ENCODE data around the gene TMED1.
"Not testable (repeated sequence)": the region's sequence is repeated elsewhere in the genome, so short reads cannot be mapped to it uniquely, and the experiment has no call there.

The TMED1 gene

DNA sequence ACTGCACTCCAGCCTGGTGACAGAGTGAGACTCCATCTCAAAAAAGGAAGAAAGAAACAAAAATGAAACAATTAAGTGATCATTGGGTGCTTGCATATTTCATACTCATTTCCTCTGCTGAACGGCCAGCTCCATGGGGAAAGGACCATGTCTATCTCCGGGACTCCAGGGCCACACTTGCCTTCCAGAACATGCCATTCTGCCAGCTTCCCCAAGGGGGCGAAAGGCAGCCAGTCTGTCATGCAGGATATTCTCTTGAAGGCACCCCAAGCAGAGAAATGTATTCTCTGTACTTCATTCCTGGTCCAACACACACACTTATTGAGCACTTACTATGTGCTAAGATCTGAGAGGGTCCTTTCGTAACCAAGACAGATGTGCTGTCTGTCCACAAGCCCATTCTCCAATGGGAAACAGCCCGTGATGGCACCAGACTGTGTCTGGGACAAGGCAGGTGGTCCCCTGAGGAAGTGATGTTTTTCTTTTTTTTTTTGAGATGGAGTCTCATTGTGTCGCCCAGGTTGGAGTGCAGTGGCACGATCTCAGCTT, 25.2 kb upstream of the TMED1 start:
- DNase-seq: no peak

DNA sequence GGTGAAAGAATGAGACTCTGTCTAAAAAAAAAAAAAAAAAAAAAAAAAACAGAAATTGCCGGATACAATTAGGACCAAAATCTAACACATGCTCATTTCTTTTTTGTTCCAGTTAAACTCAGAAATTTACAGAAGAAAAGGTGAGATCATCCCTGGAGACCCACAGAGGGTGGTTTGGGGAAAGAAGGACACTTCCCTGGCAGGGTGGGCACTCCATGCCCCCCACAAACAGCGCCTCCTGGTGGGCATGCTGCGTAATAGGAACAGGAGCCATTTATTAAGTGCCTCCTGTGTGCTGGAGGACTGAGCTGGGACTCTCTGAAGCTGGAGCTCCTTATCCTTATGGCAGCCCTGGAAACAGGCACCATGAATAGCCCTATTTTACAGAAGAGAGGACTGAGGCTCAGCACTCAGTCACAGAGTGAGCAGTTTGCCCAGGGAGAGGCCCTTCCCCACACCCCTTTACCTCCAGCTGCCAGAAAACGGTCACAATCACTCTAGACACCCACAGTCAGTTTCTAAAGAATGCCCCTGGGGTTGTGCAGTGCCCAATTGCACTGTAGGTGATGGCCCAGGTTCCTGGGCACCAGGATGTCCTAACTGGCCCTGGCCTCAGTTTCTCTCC, 22.3 kb upstream of the TMED1 start:
- peak; percentile 31 for DNase-seq

DNA sequence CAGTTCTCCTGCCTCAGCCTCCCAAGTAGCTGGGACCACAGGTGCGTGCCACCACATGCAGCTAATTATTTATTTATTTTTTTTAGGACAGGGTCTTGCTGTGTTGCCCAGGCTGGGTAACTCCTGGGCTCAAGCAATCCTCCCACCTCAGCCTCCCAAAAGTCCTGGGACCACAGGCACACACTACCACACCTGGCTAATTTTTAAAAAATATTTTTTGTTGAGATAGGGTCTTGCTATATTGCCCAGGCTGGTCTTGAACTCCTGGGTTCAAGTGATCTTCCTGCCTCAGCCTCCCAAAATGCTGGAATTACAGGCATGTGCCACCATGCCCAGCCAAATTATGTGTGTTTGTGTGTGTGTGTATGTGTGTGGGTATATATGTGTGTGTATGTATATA, 20.9 kb upstream of the TMED1 start:
- DNase-seq: not testable (repeated sequence)

DNA sequence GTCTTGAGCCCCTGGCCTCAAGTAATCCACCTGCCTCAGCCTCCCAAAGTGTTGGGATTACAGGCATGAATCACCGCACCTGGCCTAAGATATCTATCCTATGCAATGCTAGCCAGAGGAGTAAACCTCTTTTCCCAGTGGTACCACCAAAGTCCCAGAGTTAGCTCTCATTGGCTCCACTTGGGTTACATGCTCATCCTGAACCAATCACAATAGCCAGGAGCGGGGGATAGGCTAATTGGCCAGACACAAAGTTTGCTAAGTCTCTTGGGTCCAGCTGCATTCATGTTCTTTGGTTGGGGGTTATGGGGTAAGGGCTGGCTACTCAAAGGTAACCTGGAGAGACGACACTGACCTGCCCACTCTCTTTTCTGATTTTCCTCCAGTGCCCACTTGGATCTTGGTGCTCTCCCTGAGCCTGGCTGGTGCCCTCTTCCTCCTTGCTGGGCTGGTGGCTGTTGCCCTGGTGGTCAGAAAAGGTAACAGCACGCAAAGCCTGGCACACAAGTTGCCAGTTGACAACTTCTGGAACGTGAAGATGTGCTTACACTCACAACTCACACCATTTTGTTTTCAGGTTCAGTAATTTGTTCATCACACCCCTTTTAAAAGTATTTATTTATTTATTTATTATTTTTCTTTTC, 20.0 kb upstream of the TMED1 start:
- DNase-seq: no peak

DNA sequence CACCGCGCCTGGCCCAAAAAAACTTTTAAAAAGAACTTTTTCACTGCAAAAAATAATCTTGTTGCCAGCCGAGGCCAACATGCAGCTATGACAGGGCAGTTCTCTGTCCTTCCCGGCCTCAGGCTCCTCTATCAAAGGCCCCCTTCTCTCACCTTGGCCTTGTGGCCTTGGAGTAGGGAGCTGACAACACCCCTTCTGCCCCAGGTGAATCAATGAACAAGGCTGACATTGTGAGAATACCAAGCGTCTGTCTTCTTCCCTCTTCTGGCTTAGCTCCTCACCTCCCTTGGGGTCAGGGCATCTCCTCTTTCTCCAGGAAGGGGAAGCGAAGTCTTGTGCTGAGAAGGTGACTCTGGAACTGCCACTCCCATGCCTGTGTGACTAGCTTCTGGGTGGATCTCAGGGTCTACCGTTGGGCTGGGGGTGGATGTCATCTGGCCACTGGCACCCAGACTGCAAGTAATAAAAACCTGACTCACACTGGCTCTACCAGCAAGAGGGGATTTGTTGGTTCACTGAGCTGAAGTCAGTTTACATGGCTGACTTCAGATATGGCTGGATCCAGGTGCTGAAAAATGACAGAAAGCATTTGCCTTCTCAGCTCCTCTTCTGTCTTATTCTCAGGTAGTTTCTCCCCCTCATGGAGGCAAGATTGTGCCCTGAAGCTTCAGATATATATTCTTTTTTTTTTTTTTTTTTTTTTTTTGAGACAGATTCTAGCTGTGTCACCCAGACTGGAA, 18.5 kb upstream of the TMED1 start:
- no peak for DNase-seq

DNA sequence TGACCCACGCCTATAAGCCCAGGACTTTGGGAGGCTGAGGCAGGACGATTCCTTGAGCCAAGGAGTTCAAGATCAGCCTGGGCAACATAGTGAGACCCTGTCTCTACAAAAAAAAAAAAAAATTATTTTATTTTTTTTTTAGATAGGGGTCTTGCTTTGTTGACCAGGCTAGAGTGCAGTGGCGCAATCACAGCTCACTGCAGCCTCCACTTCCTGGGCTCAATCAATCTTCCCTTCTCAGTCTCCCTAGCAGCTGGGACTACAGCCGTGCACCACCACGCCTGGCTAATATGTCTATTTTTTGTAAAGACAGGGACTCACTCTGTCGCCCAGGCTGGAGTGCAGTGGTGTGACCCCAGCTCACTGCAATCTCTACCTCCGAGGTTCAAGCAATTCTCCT, 16.9 kb upstream of the TMED1 start:
- DNase-seq: no peak

DNA sequence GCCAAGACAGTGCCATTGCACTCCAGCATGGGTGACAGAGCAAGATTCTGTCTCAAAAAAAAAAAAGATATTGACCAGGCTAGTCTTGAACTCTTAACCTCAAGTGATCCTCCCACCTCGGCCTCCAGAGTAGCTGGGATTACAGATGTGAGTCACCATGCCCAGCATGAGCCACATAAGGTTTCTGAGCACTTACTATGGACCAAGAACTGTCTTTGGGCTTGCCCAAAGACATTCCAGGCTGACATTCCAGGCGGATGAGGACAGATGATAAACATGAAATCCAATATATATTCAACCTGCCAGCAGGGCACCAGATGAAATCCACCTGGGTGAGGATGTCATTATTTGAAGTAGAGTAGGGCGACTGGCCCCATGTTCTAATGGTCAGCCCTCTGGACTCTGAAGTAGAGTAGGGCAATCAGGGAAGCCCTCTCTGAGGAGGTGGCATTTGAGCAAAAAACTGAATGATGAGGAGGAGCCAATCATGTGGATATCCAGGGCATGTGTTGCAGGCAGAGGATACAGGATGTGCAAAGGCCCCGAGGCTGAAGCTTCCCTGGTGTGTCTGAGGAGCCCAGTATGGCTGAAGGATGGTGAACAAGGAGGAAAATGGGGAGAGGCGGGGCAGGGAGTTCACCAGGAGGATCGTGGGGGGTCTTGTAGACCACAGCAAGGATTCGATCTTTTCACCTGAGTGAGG, 16.2 kb upstream of the TMED1 start:
- no peak for DNase-seq

DNA sequence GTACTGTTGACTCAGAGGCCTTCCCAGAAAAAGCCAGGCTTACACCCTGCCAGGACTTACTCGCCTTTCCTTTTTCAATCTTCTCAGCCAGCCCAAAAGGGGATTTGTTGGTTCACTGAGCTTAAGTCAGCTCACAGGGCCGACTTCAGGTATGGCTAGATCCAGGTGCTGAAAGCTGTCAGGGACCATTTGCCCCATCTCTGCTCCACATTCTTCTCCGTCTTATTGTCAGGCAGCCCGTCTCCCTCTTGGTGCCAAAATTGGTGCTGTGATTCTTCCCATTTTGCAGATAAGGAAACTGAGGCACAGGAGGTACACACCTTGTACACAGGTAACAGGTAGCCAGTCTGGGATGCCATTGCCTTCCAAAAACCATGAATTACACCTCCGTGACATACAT, 14.6 kb upstream of the TMED1 start:
- no peak for DNase-seq

DNA sequence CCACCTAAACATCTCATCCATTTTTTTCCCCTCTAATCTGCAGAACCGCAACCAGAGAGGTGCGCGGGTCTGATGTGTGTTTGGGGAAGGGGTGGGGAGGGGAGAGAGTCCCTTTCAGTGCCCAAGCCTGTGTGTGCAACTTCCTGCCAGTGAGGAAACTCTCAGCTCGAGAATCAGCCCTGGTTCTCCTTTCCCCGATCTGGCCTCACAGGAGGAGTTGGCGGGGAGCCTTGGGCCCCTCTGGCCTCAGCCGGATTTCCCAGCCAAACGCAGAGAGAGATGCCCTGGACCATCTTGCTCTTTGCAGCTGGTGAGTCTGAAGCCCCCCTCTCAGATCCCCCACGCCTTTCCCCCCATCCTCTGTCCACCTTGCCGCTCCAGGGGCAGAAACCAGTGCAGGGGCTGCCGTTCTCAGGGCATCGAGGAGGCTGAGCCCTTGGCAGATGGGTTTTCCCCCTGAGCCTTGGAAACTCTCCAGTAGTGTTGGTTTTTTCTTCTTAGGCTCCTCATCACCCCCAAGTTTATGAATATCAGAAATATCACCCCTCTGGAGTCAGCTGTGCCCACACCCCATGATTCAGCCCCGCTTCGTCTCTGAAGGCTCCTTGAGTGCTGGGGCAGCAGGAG, 12.3 kb upstream of the TMED1 start, which contains the start of gene C19orf38:
Gene C19orf38 (plus strand): TSS at position 186 of the 627 bp plus-strand sequence. CDS start 94 bp downstream, at position 280.
- DNase-seq: no peak

DNA sequence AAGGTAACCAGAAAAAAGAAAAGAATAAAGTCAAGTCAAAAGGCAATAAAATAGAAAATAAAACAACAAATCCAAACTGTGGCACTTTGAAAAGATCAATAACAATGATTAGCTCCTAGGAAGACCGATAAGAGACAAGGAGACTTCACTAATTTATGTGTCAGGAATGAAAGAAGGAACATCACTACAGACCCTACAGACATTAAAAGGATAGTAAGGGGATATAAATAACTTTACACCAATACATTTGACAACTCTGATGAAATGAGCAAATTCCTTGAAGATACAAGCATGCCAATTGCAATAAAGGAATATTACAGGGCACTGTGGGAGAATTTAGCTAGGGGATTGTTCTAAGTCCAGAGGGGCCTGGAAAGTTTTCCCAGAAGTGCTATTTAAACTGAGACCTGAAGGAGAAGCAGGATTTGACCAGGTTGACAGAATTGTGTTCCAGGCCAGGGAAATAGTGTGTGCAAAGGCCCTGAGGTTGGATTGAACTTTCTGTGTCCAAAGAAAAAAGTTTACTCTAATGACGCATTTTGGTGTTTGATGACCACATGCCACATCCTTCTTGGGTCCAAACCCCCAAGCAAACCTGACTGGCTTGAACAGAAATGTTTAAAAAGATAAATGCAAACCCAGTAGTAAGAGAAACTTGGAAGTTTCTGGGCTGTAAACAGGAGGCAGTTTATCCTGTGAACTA, 10.6 kb upstream of the TMED1 start:
- no peak for DNase-seq

DNA sequence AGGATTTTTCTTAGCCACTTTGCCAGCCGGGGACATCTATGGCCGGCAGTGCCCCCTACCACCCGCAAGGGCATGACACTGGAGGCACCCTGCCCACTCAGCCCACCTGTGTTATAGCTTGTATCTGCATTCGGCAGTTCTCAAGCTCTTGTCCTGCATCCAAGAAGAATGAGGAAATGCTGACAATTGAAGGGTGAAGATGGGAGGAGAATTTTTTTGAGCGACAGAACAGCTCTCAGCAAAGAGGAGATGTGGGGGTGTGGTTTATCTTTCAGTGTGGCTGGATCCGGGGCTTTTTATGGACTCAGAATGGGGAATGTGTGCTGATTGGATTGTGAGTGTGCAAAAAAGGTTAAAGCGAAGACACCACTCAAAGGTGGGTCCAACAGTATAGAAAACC, 6.8 kb upstream of the TMED1 start:
- DNase-seq: no peak

DNA sequence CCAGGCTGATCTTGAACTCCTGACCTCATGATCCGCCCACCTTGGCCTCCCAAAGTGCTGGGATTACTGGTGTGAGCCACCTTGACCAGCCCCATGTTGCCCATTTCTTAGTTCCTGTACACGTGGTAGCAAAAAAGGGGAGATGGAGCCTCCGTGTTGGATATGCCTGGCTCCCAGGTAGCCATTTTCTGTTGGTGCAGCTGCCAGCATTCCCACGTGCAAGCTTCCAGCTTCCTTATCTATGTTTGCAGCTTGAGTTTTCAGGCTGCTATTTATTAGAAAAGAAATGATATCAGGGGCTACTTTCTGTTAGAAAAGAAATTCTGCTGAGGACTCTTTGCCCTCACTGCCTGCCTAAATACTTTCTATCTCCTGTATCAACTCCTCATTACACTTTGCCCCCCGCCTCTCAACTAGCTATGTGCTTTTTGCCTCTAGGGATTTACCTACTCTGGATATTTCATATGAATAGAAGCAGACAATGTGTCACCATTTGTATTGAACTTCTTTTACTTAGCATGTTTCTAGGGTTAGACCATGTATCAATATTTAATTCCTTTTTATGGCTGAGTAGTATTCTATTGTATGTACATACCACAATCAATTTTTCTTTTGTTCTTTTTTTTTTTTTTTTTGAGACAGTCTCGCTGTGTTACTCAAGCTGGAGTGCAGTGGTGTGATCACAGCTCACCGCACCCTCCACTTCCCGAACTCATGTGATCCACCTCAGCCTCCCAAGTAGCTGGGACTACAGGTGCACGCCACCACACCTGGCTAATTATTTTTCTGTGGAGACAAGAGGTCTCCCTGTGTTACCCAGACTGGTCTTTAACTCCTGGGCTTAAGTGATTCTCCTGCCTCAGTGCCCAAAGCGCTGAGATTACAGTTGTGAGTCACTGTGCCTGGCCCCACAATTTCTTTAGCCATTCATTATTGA, 3.4 kb upstream of the TMED1 start:
- no peak for DNase-seq

DNA sequence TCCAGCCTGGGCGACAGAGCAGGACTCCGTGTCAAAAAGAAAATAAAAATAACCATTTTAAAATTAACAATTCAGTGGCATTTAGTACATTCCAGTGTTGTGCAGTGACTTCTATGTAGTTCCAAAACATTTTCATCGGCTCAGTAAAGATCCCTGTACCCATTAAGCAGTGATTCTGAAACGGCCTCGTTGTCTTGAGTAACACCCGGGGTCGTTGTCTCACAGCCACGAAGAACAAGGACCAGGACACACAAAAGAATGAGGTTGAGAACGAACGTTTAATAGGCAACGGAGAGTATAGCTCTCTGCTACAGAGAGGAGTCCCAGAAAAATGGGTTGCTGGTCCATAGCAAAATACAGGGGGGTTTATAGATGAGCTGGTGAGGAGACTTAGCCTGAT, 2.4 kb upstream of the TMED1 start:
- no peak for DNase-seq

DNA sequence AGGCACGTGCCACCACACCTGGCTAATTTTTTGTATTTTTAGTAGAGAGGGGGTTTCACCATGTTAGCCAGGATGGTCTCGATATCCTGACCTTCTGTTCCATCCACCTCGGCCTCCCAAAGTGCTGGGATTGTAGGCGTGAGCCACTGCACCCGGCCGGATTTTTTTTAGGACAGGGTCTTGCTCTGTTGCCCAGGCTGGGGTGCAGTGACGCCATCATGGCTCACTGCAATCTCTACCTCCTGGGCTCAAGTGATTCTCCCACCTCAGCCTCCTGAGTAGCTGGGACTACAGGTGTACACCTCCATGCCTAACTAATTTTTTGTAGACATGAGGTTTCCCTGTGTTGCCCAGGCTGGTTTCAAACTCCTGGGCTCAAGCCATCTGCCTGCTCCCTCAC, 1.6 kb upstream of the TMED1 start:
- not testable (repeated sequence) for DNase-seq

DNA sequence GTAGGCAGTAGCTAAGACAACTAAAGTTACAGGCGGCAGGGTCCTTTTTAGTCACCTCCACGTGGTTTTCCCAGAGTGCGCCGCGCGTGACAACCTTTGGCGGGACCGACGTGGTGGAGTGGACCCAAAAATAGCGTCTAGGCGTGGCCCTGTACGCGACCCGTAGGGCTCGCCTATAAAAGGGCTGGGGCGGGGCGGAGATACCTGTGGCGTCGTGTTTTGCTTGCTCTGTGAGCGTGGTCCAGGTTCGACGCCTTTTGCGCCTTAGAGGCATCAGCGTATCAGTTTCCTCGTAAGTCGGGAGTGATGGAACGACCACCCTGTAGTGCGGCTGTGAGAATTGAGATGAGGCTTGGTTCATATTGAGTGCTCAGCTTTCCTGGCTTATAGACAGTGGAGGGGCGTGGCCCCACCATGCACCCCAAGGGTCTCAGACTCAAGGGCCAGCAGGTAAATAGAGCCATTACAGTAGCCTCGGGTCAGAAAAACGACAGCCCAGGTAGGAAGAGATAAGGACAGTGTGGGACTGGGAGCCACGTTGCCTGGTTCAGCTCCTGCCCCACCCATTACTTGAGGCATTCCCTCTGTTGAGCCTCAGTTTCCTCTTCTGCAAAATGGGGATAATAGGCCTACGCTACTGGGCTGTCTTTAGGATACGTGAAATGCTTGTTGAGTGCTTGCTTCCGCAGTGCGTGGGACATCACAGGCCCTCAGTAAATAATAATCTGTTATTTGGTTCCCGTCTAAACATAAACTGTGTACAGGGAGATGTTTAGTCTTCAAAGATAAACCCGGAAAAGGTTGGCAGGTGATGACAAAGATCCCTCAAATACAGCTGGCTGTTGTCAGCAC, 693 bp upstream of the TMED1 start:
- DNase-seq: peak; percentile 68

DNA sequence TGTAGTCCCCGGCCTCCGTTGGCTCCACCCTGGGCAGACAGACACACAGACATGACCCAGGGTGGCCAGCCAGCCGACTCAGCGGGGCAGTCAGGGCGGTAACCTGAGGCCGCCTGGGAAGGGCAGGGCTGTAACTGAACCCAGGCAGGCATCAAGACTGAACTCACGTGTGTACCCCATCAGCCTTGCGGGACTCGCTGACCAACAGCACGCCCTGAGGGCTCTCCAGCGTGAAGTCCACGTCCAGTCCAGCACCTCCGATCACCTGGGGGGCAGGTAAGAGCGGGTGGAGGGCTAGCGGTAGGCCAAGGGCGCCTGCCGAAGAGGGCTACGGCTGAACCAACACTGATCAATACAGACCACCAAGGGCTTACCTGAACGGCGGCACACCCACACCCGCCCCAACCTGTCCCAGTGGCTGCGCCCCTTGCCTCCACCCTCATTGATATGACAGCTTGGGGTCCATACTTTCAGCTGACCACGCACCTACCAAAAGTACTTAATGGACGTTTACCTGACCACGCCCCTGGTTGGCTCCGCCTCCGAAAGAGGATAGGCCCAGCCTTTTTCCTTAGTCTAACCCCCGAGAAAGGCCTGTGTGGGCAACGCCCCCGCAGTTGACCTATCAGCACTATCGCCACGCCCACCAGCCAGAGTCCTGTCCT, 791 bp downstream of the TMED1 start:
- DNase-seq: no peak

DNA sequence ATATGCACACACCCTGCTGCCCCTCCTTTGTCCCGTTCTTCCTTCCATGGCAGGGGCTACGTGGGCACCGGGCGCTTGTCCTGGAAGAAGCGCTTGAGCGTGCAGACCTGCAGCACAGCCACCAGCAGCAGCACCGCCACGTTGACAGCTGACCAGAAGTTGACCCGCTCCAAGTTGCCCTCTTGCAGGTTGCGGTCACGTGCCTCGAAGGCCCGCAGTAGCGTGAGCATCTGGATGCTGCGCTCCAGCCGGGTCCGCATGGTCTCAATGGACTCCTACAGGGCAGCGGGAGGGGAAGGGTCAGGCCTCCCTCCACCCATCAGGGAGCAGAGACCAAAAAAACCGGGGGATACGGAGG, 3.1 kb downstream of the TMED1 start:
- DNase-seq: no peak

DNA sequence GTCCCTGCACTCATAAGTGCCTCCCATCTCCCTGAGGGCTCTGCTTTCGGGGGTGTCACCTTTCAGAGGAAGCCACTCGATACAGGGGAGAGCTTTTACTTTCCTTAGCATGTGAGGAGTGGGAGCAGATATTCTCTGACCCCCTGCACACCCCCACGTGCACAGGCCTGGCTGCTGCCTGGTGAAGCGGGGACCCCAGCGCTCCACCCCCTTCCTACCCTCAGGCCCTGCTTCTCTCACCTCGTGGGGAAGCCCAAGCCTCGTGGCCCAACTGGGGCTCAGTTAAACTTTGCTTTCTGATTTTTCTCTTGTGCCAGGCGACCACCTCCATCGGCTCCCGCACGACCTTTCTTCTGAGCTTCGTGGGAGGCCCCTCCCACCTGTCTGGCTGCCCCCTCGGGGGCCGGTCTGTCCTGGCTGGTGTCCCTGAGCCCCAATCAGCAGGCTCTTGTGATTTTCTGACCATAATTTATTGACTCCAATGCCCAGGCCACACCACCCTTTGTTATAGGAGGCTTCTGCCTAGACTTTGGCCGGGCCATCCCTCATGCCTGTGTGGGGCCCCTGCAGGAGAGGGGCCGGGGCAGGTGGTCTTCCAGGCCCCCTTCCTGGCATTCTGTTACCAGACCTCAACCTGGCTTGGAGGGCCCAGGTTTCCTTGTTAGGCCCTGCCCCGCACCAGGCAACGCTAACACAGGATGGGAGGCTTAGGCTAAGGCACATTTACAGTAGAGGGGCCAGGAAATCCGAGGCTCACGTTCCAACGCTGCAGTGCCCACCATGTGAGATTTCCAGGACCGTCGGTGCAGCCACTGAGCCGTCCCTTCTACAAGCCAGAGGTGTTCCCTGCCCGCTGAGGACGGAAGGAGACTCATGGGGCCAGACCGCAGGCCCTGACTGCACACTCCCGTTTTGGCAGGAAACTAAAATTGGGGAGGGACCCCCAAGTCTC, 3.7 kb downstream of the TMED1 start:
- DNase-seq: no peak

Measured in activated gamma-delta T cell treated with Interleukin-2 at 50 U/mL for 16 hours (primary cell).